K562 (cell line): ENCODE measurements around the gene ARPC4.

ENCODE experiments used
- CTCF ChIP-seq, 3 experiments: IDR thresholded peaks in 2 of 3; conservative IDR thresholded peaks in 1 of 3; 2 replicates each; pipeline ENCODE4 v1.5.1; 2011 to 2012; ENCODE audit warnings: low read length in 3 of 3, mild to moderate bottlenecking in 3 of 3, control low read depth in 2 of 3, improper control_type of control experiment in 1 of 3, inconsistent platforms in 1 of 3, low read depth in 1 of 3, mixed read lengths in 1 of 3, moderate library complexity in 1 of 3; ENCODE audit not compliant: insufficient read depth in 2 of 3
- ELF4 ChIP-seq: fragments of 450-650 bp; formaldehyde crosslinking; IDR thresholded peaks from 2 replicates; pipeline ENCODE4 v1.4.0; 2022; ENCODE audit warnings: missing genetic modification characterization
- ETS1 ChIP-seq: conservative IDR thresholded peaks from 2 replicates; pipeline ENCODE4 v1.6.1; 2011; ENCODE audit warnings: low read depth, mild to moderate bottlenecking, low read length; ENCODE audit not compliant: control insufficient read depth
- HNRNPUL1 ChIP-seq: fragments of 200-400 bp; formaldehyde crosslinking; IDR thresholded peaks from 2 replicates; pipeline ENCODE4 v1.6.1; 2017; ENCODE audit warnings: low read length
- MEIS2 ChIP-seq: fragments of 450-650 bp; IDR thresholded peaks from 2 replicates; pipeline ENCODE4 v1.6.1; 2014; ENCODE audit warnings: mild to moderate bottlenecking; ENCODE audit not compliant: partially characterized antibody
- MTA3 ChIP-seq: fragments of 450-650 bp; formaldehyde crosslinking; IDR thresholded peaks from 2 replicates; pipeline ENCODE4 v1.6.1; 2017; ENCODE audit warnings: mild to moderate bottlenecking, borderline replicate concordance
- MXD1 ChIP-seq: fragments of 250-450 bp; sonication (Bioruptor Pico); IDR thresholded peaks from 2 replicates; pipeline ENCODE4 v1.8.0; 2021; ENCODE audit warnings: borderline replicate concordance, mild to moderate bottlenecking, moderate library complexity; ENCODE audit not compliant: poor library complexity, severe bottlenecking
- NBN ChIP-seq: fragments of 450-650 bp; IDR thresholded peaks from 2 replicates; pipeline ENCODE4 v1.6.1; 2016; ENCODE audit warnings: low read depth, mild to moderate bottlenecking
- RBBP5 ChIP-seq: fragments of 200-600 bp; sonication (generic); IDR thresholded peaks from 2 replicates; pipeline ENCODE4 v1.6.1; 2012; ENCODE audit warnings: borderline replicate concordance, mild to moderate bottlenecking, low read length, control low read depth, inconsistent platforms; ENCODE audit not compliant: insufficient read depth, poor library complexity, severe bottlenecking
- SIN3B ChIP-seq: fragments of 450-650 bp; IDR thresholded peaks from 2 replicates; pipeline ENCODE4 v1.6.1; 2017; ENCODE audit warnings: low read depth, mild to moderate bottlenecking, moderate library complexity
- ZFP36 ChIP-seq: fragments of 150-350 bp; IDR thresholded peaks from 2 replicates; pipeline ENCODE4 v1.6.1; 2018; ENCODE audit warnings: low read length, low read depth; ENCODE audit not compliant: partially characterized antibody
- ZNF274 ChIP-seq: IDR thresholded peaks from 2 replicates; pipeline ENCODE4 v1.6.1; 2011; ENCODE audit warnings: low read depth, mild to moderate bottlenecking, low read length, moderate library complexity, borderline replicate concordance
- ZNF444 ChIP-seq: fragments of 250-450 bp; sonication (Bioruptor Pico); IDR thresholded peaks from 2 replicates; pipeline ENCODE4 v1.4.0; 2020; ENCODE audit warnings: mild to moderate bottlenecking, moderate library complexity

- TF ChIP-seq MTA3 (no peak), SIN3B (no peak), ETS1 (no peak), ELF4 (CRISPR knock-in tag) (no peak), ZNF274 (no peak), ZNF444 (CRISPR knock-in tag) (no peak), HNRNPUL1 (no peak), NBN (no peak; the same call in 1 of the 2 replicates), MXD1 (no peak), CTCF (IDR thresholded peaks at IDR 0.05 in 2 of 3, conservative IDR thresholded peaks at IDR 0.05 in 1 of 3; ENCODE audit: insufficient read depth in 2 of 3, low read depth in 1 of 3, low read length in 3 of 3) (no peak), MEIS2 (no peak), RBBP5 (no peak), ZFP36 (no peak)
These were observed 42.1 kb upstream of the ARPC4 start for GRCh38 chr3:9750556-9751411.
